Activated gamma-delta T cell (primary cell): ENCODE data around the gene TSSK6.

Source experiments
- DNase-seq: peaks from one replicate; lab custom pipeline; 2025; lab: John Stamatoyannopoulos, UW

TSSK6 gene

GRCh38 chr19:19530889-19531288 is 15.5 kb upstream of the TSSK6 start:
- DNase-seq: no peak

- no peak for DNase-seq
These were observed 15.1 kb upstream of the TSSK6 start for GRCh38 chr19:19530423-19530804.

GRCh38 chr19:19529783-19530422 is 14.6 kb upstream of the TSSK6 start:
- DNase-seq: no peak

GRCh38 chr19:19528721-19529490 is 13.6 kb upstream of the TSSK6 start, which contains the start of gene YJEFN3:
Gene YJEFN3, plus strand, starts transcription at chr19:19528911. Its CDS starts 22 bp downstream, at chr19:19528933.
- DNase-seq: no peak

GRCh38 chr19:19527674-19528625 is 12.6 kb upstream of the TSSK6 start:
- no peak for DNase-seq

- no peak for DNase-seq
These were observed 12.0 kb upstream of the TSSK6 start for GRCh38 chr19:19527371-19527656.

- no peak for DNase-seq
These were observed 11.4 kb upstream of the TSSK6 start for GRCh38 chr19:19526581-19527370.

GRCh38 chr19:19525611-19526380 is 10.4 kb upstream of the TSSK6 start:
- DNase-seq: no peak

GRCh38 chr19:19524053-19524452 is 8.7 kb upstream of the TSSK6 start:
- DNase-seq: no peak

GRCh38 chr19:19523177-19523576 is 7.8 kb upstream of the TSSK6 start:
- no peak for DNase-seq

GRCh38 chr19:19520989-19521388 is 5.6 kb upstream of the TSSK6 start:
- no peak for DNase-seq

GRCh38 chr19:19517235-19517619 is 1.9 kb upstream of the TSSK6 start:
- DNase-seq: no peak

- peak; percentile 69 for DNase-seq
These were observed 533 bp upstream of the TSSK6 start, which contains the start of gene NDUFA13 for GRCh38 chr19:19515642-19516519. Gene NDUFA13, plus strand, starts transcription at chr19:19516225. Its CDS starts 14 bp downstream, at chr19:19516239.

GRCh38 chr19:19514215-19514657 is 1.1 kb downstream of the TSSK6 start:
- no peak for DNase-seq

- no peak for DNase-seq
These were observed 1.7 kb downstream of the TSSK6 start for GRCh38 chr19:19513682-19514081.

GRCh38 chr19:19510432-19510831 is 4.9 kb downstream of the TSSK6 start:
- no peak for DNase-seq

GRCh38 chr19:19508217-19508616 is 7.1 kb downstream of the TSSK6 start:
- DNase-seq: no peak

GRCh38 chr19:19507354-19507753 is 8.0 kb downstream of the TSSK6 start:
- no peak for DNase-seq

GRCh38 chr19:19506592-19506991 is 8.8 kb downstream of the TSSK6 start:
- no peak for DNase-seq
